GM18499 (cell line): Measurements from ENCODE around the gene C2CD4D.
"Not testable (repeated sequence)": the region's sequence is repeated elsewhere in the genome, so short reads cannot be mapped to it uniquely, and the experiment has no call there.

Experiments used
- ATAC-seq: cut with Tn5 transposase; IDR thresholded peaks from one replicate; pipeline ENCODE4 v1.9.1; 2021; ENCODE audit warnings: moderate number of reproducible peaks; ENCODE audit not compliant: insufficient read depth, unreplicated experiment

Gene C2CD4D

DNA sequence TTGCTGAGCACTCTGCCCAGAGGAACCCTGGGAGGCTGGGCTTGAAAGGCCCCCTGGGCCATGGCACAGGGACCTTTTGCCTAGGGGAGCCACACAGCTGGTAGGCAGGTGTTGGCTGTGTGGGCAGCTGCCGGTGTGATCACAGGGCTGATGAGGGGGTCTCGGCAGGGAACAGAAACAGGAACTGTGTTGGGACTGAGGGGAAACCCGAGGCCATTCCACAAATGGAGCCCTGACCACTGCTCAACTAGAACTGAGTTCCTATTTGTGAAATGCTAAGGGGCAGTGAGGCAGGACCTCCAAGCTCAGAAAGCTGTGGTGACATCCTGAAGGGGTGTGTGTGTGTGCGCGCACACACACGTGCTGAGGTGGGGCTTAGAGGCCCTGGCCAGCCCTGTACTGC is 20.3 kb upstream of the C2CD4D start:
- no peak for ATAC-seq

- ATAC-seq: no peak
Observed at GRCh38 chr1:151858886-151859665, 19.5 kb upstream of the C2CD4D start.

DNA sequence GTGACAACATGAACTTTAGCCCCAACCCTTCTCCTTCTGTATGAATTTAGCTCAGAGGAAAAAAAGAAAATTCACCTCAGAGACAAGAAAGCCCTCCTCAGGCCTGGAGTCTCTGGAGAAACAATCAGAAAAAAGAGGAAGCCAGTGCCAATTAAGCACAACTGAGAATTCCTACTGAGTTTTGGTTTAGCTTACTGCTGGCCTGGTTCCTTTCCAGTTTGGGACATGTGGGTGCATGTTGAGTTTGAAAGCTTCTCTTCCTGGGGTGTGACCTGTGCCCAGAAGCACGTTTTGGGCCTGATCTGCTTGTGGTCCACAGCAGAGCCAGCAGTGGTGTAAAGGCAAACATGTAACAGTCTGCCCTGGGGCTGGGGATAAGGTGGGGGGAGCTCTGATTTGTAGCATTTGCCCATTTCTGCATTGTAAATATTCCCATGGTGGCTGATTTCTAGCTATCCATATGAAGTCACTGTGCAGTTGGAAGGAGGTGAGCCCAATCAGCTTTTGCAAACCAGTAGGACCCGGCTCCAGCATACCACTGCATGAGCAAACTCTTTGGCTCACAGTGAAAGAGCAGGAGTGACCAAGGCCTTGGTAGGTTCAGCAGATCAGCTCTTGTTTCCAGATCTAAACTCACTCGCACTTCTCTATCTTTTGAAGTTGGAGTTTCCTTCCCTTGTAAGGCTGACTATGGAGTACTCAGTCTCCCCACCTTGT is 18.6 kb upstream of the C2CD4D start:
- no peak for ATAC-seq

DNA sequence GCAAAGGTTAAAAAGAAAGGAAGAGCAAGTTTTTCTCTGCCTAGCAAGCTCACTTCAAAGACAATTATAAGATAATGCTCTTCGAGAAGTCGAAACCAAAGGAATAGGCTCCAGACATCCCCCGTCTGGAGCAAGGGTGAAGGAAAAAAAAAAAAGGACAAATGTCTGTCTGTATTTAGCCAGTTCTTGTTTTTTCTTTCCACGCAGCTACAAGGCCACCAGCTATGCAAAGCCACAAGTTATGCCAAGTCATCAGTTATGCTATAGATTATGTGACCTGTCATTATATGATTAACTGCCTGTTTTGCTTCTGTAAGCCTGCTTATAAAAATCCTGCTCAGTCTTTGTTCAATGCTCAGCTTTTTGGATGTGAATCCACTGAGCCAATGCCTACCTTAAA is 16.3 kb upstream of the C2CD4D start:
- no peak for ATAC-seq

DNA sequence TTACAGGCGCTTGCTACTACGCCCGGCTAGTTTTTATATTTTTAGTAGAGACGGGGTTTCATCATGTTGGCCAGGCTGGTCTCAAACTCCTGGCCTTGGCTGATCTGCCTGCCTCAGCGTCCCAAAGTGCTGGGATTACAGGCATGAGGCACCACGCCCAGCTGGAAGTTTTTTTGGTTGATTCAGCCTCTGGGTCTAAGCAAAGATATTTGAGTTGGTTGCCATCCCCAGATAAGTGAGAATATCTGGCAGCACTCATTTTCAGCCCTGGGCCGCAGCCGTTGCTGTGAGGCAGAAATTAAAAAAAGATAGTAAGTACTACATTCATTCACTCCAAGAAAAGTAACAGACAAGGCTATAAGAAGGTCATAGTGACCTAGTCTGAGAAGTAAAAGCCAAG is 15.9 kb upstream of the C2CD4D start:
- ATAC-seq: not testable (repeated sequence)

DNA sequence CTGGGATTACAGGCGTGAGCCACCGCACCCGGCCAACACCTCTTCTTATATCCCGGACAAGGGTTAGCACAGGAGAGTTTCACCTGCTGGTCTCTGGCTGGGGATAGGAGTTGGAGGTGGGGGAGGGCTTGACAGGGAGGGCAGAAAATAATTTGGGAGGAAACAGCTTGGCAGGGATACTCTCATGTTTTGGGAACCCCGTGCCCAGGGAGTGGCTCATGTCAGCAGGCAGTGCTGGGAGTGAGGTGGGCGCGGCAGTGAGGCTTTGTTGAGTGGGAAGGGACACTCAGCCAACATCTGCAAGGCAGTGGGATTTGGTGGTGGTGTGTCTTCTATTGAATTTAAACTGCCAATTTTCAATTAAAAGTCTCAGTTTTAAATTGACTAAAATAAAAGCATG is 15.0 kb upstream of the C2CD4D start:
- ATAC-seq: no peak

GRCh38 chr1:151853411-151853943 is 13.9 kb upstream of the C2CD4D start, which contains the start of gene THEM5:
Gene THEM5 (minus strand): TSS chr1:151853712. CDS start chr1:151853565, 147 bp downstream.
- ATAC-seq: no peak

DNA sequence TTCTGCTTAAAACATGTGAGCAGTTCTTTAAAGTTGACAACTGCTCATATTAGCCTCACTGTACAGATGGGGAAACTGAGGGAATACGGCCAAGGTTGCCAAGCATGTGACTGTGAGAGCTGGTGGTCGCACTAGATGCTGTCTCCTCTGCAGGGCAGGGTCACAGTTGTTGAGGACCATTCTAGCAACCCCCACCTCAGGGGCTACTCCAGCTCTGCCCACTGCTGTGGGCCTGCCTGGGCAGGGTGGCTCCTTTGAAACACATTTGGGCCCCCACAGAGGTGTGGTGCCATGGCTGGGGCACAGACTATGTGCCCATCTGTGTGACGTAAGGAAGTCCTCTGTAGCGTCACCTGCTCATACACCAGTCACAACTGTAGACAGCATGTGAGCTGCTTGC is 13.1 kb upstream of the C2CD4D start:
- no peak for ATAC-seq

GRCh38 chr1:151851886-151852285 is 12.3 kb upstream of the C2CD4D start:
- no peak for ATAC-seq

DNA sequence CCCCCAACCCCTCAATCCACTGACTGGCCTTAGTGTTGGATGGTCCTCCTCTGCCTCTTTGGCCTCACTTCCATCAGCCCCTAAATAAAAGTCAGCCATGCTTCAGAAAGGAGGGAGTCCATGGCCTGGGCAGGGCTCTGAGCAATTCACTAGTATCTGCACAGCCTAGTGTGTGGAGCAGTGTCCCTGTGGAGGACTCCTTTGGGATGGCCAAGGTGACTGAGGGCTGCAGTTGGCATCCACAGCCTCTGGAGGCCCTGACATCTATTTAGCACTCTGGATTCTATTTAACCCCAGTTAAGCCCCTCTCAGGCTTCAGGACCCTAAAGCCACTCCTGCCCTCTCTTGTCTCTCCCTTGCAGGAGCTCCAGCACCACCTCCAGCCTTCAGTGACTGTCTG is 10.3 kb upstream of the C2CD4D start:
- no peak for ATAC-seq

GRCh38 chr1:151849126-151849525 is 9.5 kb upstream of the C2CD4D start:
- no peak for ATAC-seq

- no peak for ATAC-seq
Observed at GRCh38 chr1:151847867-151848596, 8.4 kb upstream of the C2CD4D start.

DNA sequence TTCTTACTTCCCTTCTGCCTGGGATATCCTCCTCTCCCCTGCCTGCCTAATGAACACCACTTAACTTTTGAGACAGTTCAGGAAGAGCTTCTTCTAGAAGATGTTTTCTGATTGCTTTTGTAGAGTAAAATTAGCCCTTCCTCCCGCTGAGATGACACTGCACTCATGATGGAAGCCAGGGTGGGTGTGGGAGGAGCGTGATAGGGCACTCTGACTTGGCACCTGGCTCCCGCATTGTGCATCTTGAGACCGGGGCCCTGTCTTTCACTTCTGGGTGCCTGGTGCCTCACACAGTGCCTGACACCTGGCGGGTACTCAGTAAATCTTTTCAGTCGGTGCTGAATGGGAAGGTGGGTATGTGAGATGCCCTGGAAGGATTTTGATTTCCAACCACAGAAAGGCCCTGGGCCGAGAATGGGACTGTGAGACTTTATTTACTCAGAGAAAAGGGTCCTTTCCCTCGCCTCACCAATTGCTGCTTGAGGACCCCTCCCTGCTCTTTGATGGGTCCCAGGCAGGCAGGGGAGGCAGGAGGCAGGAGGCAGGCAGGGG is 7.1 kb upstream of the C2CD4D start:
- no peak for ATAC-seq

GRCh38 chr1:151846062-151846568 is 6.5 kb upstream of the C2CD4D start:
- ATAC-seq: no peak

GRCh38 chr1:151843398-151843797 is 3.8 kb upstream of the C2CD4D start:
- no peak for ATAC-seq

DNA sequence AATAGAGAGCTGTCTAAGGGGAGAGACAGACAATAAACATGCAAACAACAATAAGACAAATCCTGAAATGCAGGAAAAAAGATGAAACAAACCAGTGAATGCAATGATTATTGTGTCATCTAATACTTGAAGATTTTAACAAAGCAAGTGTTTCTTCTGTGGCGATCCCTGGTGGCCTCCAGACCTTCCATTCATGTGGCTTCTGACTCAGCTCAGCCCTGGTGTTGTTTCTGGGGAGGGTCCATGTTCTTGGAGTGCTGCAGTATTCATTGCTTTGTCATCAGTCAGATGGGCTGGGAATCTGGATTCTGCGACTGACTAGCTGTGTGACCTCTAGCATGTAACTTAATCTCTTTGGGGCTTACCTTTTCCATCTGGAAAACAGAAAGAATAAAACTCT is 1.5 kb upstream of the C2CD4D start:
- ATAC-seq: no peak

DNA sequence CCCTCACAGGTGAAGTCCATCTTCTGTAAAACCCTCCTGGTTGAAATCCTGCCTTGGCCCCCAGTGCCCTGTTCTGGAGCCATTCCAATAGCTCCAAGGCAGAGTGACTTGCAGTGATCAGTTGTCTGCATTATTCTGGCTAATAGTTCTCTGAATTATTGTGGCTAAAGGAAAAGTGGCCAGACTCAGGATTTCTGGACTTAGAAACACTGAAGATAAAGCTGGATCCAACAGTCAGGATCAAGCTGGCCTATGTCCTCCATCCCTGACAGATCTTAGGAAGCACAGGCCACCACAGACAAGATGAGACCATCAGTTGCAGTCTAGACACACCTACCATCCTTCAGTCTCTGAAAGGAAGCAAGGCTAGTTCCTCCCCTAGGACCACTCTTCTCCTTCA is 801 bp upstream of the C2CD4D start:
- no peak for ATAC-seq

DNA sequence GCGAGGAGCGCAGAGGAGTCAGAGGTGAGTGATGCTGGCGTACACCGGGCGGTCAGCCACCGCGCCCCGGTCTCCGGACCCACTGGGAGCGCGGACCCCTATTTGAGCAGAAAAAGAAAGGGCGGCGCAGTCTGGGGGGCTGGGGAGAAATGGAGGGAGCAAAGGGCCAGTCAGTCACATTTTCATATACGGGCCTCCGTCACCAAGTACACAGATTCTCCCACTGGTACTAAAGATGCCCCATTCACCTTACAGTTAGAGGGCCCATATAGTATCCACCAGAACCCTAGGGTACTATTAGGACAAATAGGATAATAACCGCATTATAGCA is 573 bp downstream of the C2CD4D start:
- no peak for ATAC-seq

- ATAC-seq: no peak
Observed at GRCh38 chr1:151838222-151839081, 1.2 kb downstream of the C2CD4D start.

- no peak for ATAC-seq
Observed at GRCh38 chr1:151837884-151838221, 1.8 kb downstream of the C2CD4D start.
